ENCODE measurements around the gene C1orf159.
A peak's percentile ranks its signal among the peaks of the same experiment; 100 is the strongest.

The C1orf159 gene

DNA sequence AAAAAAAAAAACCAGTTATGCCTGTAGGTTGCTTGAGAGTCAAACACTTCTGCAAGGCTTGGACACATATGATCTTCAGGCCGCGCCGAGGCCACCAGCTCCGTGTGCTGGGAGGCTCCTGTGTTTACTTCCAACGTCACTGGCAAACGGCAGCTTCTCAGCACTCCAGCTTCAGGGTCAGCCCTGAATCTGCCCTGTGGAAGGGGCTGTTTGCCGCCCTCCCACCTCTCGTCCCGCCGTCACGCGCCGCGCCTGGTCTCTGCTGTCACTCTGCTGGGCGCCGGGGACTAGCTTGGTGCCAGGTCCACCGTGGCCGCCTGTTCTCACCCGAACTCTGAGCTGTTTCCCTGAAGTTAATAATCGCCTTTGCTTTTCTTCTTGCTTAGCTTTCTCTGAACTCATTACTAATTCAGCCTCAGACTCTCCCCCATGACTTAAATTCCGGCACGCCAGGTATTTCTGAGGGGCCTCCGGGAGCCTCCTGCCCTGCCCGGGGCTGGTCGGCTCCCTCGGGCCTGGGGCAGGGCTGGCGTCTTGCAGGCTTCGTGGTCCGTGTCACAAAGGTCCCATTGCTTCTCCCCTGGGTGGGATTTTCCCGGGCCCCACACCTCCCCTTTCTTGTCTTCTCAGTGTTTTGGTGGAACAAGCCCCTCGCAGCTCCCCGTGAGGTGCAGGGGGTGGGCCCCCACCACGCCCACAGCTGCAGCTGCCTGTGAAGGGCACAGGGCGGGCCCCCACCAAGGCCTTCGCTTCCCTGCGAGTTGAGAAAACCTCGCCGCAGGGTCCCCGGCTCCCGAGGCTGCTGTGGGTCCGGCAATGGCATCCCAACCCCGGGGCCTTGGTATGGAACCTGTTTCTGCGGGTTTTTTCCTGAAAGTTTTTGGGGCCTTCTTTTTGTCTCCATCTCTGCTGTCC lies 14.6 kb upstream of the C1orf159 start:
- DNase-seq = no peak

GRCh38 chr1:1129381-1129821 lies 13.5 kb upstream of the C1orf159 start:
- DNase-seq = no peak

- DNase-seq = no peak
Measured at GRCh38 chr1:1128454-1129139, 12.7 kb upstream of the C1orf159 start.

DNA sequence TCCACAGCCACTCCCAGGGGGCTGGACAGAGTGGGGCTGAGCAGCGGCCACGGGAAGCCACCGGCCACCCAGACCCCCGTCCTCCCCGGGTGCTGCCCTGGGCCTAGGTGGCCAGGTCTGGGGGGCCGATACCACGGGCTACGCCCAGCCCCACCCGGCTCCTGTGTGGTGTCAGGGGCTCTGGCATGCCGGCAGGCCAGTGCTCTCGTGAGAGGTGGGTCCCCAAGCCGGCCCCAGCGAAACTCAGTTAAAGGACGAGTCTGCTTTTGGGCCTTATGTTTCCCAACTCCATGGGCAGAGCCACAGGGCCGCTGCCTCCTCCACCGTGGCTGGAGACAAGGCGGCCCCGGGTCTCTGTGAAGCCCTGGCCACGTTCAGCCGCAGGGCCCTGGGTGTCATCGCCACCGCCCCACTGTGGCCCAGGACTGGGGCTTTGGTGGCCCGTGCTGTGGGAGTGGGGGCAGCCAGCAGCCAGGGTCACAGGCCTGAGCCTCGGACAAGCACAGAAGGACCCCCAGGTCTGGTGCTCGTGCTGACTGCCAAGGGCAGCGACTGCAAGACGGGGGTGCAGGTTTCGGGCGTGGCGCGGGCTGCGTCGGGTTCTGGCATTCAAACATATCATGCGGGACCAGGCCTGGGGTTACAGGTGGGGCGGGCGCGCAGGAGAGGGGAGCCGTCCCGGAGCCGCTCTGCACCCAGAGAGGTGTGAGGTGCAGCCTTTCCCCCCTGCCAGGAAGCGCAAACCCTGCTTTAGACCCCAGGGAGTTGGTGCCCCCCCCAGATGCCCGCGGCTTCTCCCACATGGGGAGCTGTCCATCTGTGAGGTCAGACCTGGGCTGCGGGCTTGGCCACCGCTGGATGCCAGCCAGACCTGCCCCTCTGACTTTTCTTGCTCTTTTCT lies 11.9 kb upstream of the C1orf159 start:
- no peak for DNase-seq

DNA sequence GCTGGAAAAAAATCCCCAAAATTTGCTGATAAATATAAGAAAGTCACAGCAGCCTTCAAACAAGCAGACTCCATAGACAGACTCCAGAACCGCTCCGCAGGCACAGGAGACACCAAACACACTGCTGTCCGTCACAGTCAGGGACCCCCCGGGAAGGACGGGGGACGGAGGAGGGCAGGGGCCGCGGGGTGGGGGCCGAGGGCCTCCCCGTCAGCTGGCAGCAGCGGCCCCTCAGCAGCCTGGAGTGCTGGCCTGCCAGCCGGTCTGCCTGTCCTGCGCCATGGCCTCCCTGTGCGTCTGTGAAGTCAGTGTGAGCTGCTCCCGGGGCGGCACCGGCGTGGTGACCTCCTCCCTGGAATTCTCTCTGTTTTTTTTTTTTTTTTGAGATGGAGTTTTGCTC lies 10.1 kb upstream of the C1orf159 start:
- no peak for DNase-seq

DNA sequence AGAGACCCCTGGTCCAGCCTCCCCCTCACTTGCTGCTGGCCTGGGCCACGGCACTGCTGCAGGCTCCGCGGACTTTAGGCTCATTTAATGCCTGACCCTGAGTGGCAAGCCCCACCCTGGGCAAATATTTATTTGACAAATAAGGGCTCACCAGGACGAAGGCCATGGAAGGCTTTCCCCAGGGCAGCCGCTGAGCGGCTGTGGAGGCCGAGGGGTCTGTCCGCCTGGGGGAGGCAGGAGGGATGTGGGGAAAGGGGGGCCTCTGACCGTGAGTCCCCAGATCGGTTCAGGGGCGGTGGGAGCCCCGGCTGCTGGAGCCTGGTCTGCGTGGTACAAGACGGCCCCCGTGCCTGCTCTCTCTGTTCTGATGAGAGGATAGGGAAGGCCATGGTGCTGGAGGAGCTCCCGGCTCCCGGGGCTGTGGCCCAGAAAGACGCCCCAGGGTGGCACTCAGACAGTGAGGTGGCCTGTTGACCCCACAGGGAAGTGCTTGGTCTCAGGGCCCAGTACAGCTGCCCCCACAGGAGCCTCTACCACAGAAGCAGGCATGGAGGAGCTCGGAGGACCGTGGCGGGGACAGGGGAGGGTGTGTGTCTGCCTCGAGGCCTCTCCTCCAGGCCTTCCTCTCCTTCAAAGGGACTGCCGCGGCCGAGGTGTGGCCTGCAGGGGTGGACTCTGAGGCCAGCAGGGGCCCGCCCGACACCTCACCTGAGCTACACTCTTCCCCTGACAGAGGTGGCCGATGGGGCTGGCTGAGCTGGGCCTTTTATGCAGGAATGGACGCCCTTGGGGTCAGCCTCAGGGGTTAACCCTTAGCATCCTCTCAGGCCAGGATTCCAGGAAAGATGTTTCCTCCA lies 9.1 kb upstream of the C1orf159 start:
- no peak for DNase-seq

- no peak for DNase-seq
Measured at GRCh38 chr1:1124508-1124785, 8.6 kb upstream of the C1orf159 start.

- DNase-seq = no peak
Measured at GRCh38 chr1:1123581-1124507, 8.0 kb upstream of the C1orf159 start.

DNA sequence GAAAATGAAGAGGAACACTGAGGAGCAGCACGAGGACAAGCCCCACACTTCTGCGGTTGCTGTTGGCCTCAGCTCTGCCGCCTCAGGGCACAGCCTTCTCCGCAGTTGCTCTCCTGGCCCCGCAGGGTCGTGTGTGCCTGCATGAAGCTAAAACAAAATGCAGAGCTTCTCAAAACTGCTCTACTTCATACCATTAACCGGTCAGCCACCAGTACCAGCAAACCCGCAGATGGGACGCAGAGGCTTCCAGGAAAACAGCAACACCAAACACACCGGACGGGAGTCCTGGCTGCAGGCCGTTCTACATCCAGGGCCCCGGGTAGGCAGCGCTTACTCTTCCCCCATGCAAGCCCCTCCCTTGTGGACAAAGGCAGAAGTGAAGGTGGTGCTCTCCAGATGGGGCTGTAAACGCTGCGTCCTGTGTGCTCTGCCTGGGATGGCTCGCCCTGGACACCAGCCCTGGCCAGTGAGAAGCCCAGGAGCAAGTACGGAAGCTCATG lies 7.1 kb upstream of the C1orf159 start:
- no peak for DNase-seq

DNA sequence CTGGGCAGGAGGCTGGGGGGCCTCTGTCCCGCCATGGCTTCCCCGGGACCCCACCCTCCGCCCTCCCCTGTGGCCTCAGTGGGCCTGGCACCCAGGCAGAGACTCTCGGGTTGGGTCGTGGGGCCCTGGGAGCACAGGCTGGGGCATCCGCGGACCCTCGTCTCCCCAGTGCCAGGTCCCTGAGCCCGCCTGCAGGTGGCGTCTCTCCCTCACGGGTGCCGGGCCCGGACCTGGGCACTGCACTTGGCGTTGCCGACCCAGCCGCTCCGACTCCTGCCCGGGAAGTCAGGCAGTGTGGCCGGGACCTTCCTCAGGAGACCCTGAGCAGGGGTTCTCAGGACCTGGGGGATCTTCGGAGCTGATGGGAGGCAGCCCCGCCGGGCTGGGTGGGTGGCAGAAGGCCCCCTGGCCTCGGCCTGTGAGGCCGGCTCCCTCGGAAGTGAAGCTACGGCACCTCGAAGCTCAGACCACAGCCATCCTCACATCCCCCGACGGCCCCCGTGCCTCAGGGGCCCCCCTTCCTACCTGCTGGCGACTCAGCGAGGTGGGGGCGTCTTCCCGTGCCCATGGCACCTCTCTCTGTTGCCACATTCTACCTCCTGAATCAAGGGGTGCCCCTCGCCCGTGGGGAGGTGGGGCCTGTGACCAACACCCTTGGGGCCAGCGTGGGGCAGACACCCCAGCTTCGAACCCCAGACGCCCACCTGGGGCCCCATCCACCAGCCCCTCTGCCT lies 6.4 kb upstream of the C1orf159 start:
- DNase-seq = peak; percentile 81

GRCh38 chr1:1121611-1122077 lies 5.8 kb upstream of the C1orf159 start:
- DNase-seq = no peak

GRCh38 chr1:1120866-1121591 lies 5.1 kb upstream of the C1orf159 start:
- DNase-seq = no peak

DNA sequence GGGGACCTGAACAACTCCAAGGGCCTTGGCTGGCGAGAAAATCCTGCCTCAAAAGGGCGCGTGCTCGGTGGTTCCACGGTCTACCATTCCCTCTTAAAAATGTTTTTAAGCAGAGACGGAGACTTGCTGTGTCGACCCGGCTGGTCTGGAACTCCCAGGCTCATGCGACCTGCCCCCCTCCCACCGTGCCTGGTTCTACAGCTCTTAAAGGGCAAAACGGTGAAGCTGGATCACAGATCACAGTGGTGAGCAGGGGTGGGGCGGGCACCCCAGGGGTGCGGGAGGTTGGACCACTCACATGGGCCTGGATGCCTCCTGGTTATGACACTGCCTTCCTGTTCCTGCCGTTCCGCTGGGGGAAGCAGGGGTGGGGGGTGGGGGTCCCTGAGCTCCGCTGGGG lies 4.2 kb upstream of the C1orf159 start:
- no peak for DNase-seq

DNA sequence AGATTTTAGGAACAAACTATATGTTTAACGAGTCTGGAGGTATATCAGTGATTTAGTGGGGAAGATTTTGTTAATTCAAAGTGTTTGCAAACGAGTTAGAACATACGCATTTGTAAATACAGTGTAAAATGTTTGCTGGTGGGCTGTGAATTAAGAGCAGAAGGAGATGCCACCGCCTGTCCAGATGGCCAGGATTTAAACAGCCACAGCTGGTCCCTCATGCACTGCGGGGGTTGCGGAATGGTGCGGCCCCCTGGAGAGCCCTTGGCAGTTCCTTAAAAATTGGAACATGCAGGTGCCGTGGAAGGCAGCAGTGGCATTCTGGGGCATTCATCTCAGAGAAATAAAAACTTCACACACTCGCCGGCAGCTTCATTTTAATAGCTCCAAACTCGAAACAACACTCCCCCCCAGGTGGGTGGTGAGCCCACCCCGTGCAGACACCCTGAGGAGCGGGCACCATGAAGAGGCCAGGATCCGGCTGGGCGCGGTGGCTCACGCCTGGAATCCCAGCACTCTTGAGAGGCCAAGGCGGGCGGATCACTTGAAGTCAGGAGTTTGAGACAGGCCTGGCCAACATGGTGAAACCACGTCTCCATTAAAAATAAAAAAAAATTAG lies 3.5 kb upstream of the C1orf159 start:
- no peak for DNase-seq

DNA sequence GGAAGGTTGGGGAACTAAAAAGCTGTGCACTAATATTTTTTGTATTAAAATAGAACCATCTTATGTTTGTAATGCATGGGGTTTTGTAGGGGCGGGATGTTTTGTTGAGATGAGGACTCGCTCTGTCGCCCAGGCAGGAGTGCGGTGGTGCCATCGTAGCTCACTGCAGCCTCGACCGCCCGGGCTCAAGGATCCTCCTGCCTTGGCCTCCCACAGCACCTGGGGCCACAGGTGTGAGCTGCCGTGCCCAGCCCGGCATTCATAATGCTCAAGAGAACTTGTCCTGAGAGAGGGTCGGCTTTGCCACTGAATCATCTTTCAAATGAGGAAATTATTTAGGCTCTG lies 3.0 kb upstream of the C1orf159 start:
- DNase-seq = no peak

DNA sequence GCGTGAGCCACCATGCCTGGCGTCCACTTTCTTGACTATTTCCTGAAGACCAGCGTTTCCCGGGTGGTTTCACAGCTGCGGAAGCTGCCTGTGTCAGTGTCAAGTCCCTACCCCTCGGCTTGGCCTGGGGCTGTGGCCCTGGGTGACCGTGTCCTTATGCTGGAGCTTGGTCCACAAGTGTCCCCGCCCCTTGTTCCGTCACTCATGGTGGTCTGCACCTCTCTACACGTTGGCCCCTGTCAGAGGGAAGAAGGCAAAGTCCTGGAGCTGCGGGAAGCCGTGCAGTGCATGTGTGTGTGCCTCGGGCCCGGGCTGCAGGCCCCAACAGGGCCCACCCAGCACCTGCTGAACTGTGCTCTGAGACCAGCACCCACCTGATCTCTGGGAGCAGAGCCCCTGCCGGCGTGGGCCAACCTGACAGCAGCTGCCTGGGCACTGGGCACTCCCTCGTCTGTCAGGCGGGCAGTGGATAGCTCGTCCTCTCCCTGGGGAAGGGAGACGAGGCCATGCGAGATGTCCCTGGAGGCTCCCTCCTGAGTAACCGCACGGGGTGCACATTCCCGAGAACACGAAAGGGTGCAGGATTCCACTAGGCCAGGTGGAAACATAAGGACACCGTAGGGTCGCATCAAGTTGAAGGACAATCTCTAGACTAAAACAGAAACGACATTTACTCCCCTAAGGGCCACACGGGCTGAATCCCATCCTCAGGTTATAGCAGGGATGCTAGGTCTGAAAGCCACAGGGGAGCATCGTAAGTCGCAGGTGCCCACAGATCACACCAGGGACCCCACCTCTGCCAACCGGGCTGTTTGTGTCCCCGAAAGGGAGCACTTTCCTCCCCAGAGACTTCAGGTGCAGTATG lies 2.4 kb upstream of the C1orf159 start:
- no peak for DNase-seq

DNA sequence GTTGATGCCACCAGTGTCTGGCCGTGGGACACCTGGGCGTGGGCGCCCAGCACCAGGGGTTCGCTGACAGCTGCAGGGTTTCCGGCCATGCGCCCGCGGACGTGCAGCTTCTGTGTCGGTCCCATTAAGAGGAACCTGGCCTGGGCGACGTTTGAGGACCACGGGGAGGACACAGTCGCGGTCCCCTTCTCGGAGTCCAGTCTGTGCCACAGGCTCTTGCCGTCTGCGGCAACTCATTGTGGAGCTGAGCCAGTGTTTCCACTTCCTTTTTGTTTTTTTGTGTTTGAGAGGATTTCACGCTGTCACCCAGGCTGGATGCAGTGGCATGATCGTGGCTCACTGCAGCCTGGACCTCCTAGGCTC lies 1.6 kb upstream of the C1orf159 start:
- no peak for DNase-seq

Data from CD4-positive, alpha-beta T cell treated with Interferon gamma for 1 hour (primary cell).